Endothelial cell of umbilical vein (primary cell): ENCODE results near the gene TEAD4. TPM values are rescaled to one million over a fixed set of nuclear protein-coding genes. Genes with fewer than 3 reads are reported as not detected.

Experiments used
- BruUV-seq: library from RNA; stranded (reverse); fragments of 400-500 nt; replicated peaks from 2 replicates; lab custom pipeline; 2021; lab: Mats Ljungman, UMichigan
- CTCF ChIA-PET: fragments of 300-600, 350-600 bp; sonication (Branson Sonifier 250); formaldehyde crosslinking; loops from one replicate; lab custom pipeline; 2021; ENCODE audit warnings: antibody characterized with exemption, inconsistent platforms; lab: Charles Lee
- POLR2A ChIA-PET: fragments of 300-600, 350-600 bp; sonication (Branson Sonifier 250); formaldehyde crosslinking; loops from one replicate; lab custom pipeline; 2021; ENCODE audit warnings: antibody characterized with exemption, inconsistent platforms; lab: Charles Lee
- DNase-seq: peaks from one replicate; pipeline ENCODE4 v3.0.0-alpha.2; 2011; ENCODE audit warnings: low read depth, low spot score
- FAIRE-seq: peaks from 2 replicates; lab custom pipeline; 2011; peaks lifted over from hg19 to GRCh38; lab: Jason Lieb, UNC
- H2AFZ ChIP-seq: 2 replicates; pipeline ENCODE4 v1.6.0; 2012; ENCODE audit warnings: low read depth, low read length, control low read depth, inconsistent platforms
- H3K27ac ChIP-seq: 2 replicates; pipeline ENCODE4 v1.5.1; 2011; ENCODE audit warnings: low read depth, mild to moderate bottlenecking, control low read depth, low read length, moderate library complexity; ENCODE audit not compliant: insufficient read depth
- H3K27me3 ChIP-seq, 2 experiments: 2 replicates each; pipeline versions ENCODE4 v1.6.0 to v1.6.1; 2011; ENCODE audit warnings: low read length in 2 of 2, mixed read lengths in 1 of 2; ENCODE audit not compliant: control insufficient read depth in 2 of 2, insufficient read depth in 2 of 2
- H3K36me3 ChIP-seq, 2 experiments: 2 replicates in 1 of 2; 3 replicates in 1 of 2; pipeline ENCODE4 v1.5.1; 2011; ENCODE audit warnings: low read length in 2 of 2, mild to moderate bottlenecking in 1 of 2, moderate library complexity in 1 of 2; ENCODE audit not compliant: control insufficient read depth in 2 of 2, insufficient read depth in 2 of 2; ENCODE audit errors: extremely low read depth in 1 of 2
- H3K4me1 ChIP-seq: 3 replicates; pipeline ENCODE4 v1.5.1; 2011; ENCODE audit warnings: mild to moderate bottlenecking, low read length; ENCODE audit not compliant: control insufficient read depth, insufficient read depth; ENCODE audit errors: extremely low read depth
- H3K4me2 ChIP-seq: 2 replicates; pipeline ENCODE4 v1.6.1; 2011; ENCODE audit warnings: low read length, control low read depth, mixed read lengths; ENCODE audit not compliant: insufficient read depth
- H3K4me3 ChIP-seq, 3 experiments: fragments of 200-600 bp in 1 of 3; sonication (generic), shearing (Covaris generic) in 1 of 3; replicated peaks in 1 of 3; 2 replicates each; pipeline ENCODE4 v1.5.1; 2011 to 2016; ENCODE audit warnings: control low read depth in 3 of 3, low read length in 3 of 3, mild to moderate bottlenecking in 2 of 3, inconsistent platforms in 1 of 3, low read depth in 1 of 3, moderate library complexity in 1 of 3; ENCODE audit not compliant: insufficient read depth in 1 of 3
- H3K79me2 ChIP-seq: 2 replicates; pipeline ENCODE4 v1.6.0; 2012; ENCODE audit warnings: low read length, inconsistent platforms; ENCODE audit not compliant: control insufficient read depth, insufficient read depth
- H3K9ac ChIP-seq: replicated peaks from 2 replicates; pipeline ENCODE3; 2011; ENCODE audit warnings: low read length, control low read depth; ENCODE audit not compliant: insufficient read depth; ENCODE audit errors: extremely low read depth
- H3K9me1 ChIP-seq: replicated peaks from 3 replicates; pipeline ENCODE4 v1.6.0; 2011; ENCODE audit warnings: mild to moderate bottlenecking, low read length; ENCODE audit not compliant: control insufficient read depth, insufficient read depth; ENCODE audit errors: extremely low read depth
- H3K9me3 ChIP-seq: replicated peaks from 2 replicates; pipeline ENCODE4 v1.5.1; 2012; ENCODE audit warnings: low read length, inconsistent platforms; ENCODE audit not compliant: control insufficient read depth, insufficient read depth
- H4K20me1 ChIP-seq: replicated peaks from 2 replicates; pipeline ENCODE3; 2011; ENCODE audit warnings: mild to moderate bottlenecking, low read length; ENCODE audit not compliant: control insufficient read depth, insufficient read depth; ENCODE audit errors: extremely low read depth
- EZH2 ChIP-seq: IDR thresholded peaks from 2 replicates; pipeline ENCODE4 v1.6.1; 2012; ENCODE audit warnings: borderline replicate concordance, low read depth, mild to moderate bottlenecking, moderate library complexity, low read length, inconsistent platforms; ENCODE audit not compliant: severe bottlenecking
- FOS ChIP-seq: IDR thresholded peaks from 2 replicates; pipeline ENCODE4 v1.6.1; 2011; ENCODE audit warnings: mild to moderate bottlenecking, low read length, moderate library complexity, borderline replicate concordance; ENCODE audit not compliant: insufficient read depth
- GATA2 ChIP-seq: IDR thresholded peaks from 2 replicates; pipeline ENCODE4 v1.7.0; 2011; ENCODE audit warnings: low read depth, mild to moderate bottlenecking, moderate library complexity, mixed read lengths, low read length; ENCODE audit not compliant: insufficient read length, insufficient read depth
- JUN ChIP-seq: IDR thresholded peaks from 2 replicates; pipeline ENCODE4 v1.6.1; 2011; ENCODE audit warnings: borderline replicate concordance, low read depth; ENCODE audit not compliant: insufficient read length, insufficient read depth
- MYC ChIP-seq: IDR thresholded peaks from one replicate; pipeline ENCODE4 v1.6.1; 2011; ENCODE audit warnings: mild to moderate bottlenecking, low read depth, low read length
- POLR2A ChIP-seq: IDR thresholded peaks from 2 replicates; pipeline ENCODE4 v1.6.1; 2012; ENCODE audit warnings: low read depth, mild to moderate bottlenecking, control low read depth, low read length
- POLR2AphosphoS5 ChIP-seq: IDR thresholded peaks from 2 replicates; pipeline ENCODE4 v1.6.1; 2012; ENCODE audit warnings: low read depth, mild to moderate bottlenecking, control low read depth, low read length, moderate library complexity; ENCODE audit not compliant: insufficient read depth
- dilution Hi-C: fragments of 300-500 bp; cut with MboI; formaldehyde crosslinking; loops from one replicate; pipeline ENCODE4 v1.15.0; 2019; ENCODE audit warnings: low sequenced_read_pairs; ENCODE audit not compliant: extremely low pct_ligation_motif_present
- intact Hi-C: fragments of 100-400 bp; cut with micrococcal nuclease; formaldehyde crosslinking; loops from one replicate; pipeline ENCODE4 v1.10.0; 2022
- polyA plus RNA-seq, 4 experiments: library from polyadenylated mRNA; depleted of rRNA in 3 of 4; stranded (reverse) in 3 of 4; unstranded in 1 of 4; fragments of >200 nt; gene quantifications; 2 replicates each; pipeline versions ENCODE4 v1.2.1 to v1.2.3, GENCODE V29; 2011 to 2012; ENCODE audit warnings: missing spikeins in 1 of 4
- total RNA-seq: library from RNA; stranded (reverse); gene quantifications from 2 replicates; pipeline ENCODE4 v1.2.3, GENCODE V29; 2021
- TF ChIP-seq, protein P1 (sequence below), 2 donors: IDR thresholded peaks; 1 replicate in 1 of 2; 2 replicates in 1 of 2; pipeline ENCODE4 v1.5.1; 2011; ENCODE audit warnings: low read length in 2 of 2, mild to moderate bottlenecking in 2 of 2, moderate library complexity in 2 of 2, control low read depth in 1 of 2, inconsistent platforms in 1 of 2, low read depth in 1 of 2; ENCODE audit not compliant: insufficient read depth in 1 of 2; ENCODE audit errors: extremely low read depth in 1 of 2
- TF ChIP-seq, protein P2 (sequence below): IDR thresholded peaks from 2 replicates; pipeline ENCODE4 v1.6.1; 2011; ENCODE audit not compliant: insufficient read depth, insufficient read length

The TEAD4 gene
- total and polyA plus RNA-seq, 2 donors (not counting 3 experiments of a cell fraction or from before 2014, with no cell fraction given): 34.4 to 46.0 TPM

DNA sequence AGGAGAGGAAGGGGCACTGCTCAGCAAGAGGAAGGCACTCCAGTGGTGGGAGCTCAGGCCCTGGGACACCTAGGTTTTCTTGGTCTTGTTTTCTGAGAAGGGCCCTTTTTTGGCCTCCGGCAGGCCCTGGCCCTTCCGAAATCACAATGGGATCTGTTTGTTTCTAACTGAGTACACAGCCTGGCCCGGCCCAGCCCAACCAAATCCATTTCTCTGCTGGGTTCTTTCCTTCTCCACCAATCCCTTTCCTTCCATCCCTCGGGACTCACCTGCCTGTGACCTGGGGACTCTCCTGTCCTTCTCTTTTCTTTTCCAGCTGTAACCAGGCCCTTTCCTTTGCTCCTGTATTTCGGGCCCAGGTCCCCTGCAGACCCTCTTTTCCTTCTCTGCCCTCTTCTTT is 18.6 kb downstream of the TEAD4 start:
- no peak overlapping the region for H3K27ac ChIP-seq
- no peak overlapping the region for H3K9ac ChIP-seq
- ChIA-PET POLR2A (no interaction called here), CTCF (no interaction called here)
- H3K79me2 ChIP-seq: peaks cover 50% of the 10 kb centered on the region
- H3K4me2 ChIP-seq: no peak overlapping the region
- dilution Hi-C loops: no loop called here
- FAIRE-seq: no peak
- peaks cover 0 to 11% of the 10 kb centered on the region in 2 experiments for H3K36me3 ChIP-seq
- intact Hi-C loops: no loop called here
- no peaks in the 10 kb centered on the region for H4K20me1 ChIP-seq
- no peak overlapping the region for H2AFZ ChIP-seq
- no peaks in the 10 kb centered on the region for H3K27me3 ChIP-seq
- no TSS peak for BruUV-seq
- no peak overlapping the region for H3K4me3 ChIP-seq
- TF ChIP-seq POLR2AphosphoS5 (no peak), EZH2 (no peak), JUN (no peak), FOS (no peak), GATA2 (no peak), POLR2A (no peak), MYC (no peak)
- TF ChIP-seq, protein P1, sequence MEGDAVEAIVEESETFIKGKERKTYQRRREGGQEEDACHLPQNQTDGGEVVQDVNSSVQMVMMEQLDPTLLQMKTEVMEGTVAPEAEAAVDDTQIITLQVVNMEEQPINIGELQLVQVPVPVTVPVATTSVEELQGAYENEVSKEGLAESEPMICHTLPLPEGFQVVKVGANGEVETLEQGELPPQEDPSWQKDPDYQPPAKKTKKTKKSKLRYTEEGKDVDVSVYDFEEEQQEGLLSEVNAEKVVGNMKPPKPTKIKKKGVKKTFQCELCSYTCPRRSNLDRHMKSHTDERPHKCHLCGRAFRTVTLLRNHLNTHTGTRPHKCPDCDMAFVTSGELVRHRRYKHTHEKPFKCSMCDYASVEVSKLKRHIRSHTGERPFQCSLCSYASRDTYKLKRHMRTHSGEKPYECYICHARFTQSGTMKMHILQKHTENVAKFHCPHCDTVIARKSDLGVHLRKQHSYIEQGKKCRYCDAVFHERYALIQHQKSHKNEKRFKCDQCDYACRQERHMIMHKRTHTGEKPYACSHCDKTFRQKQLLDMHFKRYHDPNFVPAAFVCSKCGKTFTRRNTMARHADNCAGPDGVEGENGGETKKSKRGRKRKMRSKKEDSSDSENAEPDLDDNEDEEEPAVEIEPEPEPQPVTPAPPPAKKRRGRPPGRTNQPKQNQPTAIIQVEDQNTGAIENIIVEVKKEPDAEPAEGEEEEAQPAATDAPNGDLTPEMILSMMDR (IDR thresholded peaks at IDR 0.05; ENCODE audit: extremely low read depth in 1 of 2, insufficient read depth in 1 of 2, low read depth in 1 of 2, low read length in 2 of 2): no peak
- TF ChIP-seq, protein P2, sequence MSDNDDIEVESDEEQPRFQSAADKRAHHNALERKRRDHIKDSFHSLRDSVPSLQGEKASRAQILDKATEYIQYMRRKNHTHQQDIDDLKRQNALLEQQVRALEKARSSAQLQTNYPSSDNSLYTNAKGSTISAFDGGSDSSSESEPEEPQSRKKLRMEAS: no peak
- peaks cover 11% of the 10 kb centered on the region for H3K4me1 ChIP-seq
- DNase-seq: no peak
- no peaks in the 10 kb centered on the region for H3K9me3 ChIP-seq
- H3K9me1 ChIP-seq: no peaks in the 10 kb centered on the region
